ENCODE results near the gene ATRNL1.

ATRNL1 gene

DNA sequence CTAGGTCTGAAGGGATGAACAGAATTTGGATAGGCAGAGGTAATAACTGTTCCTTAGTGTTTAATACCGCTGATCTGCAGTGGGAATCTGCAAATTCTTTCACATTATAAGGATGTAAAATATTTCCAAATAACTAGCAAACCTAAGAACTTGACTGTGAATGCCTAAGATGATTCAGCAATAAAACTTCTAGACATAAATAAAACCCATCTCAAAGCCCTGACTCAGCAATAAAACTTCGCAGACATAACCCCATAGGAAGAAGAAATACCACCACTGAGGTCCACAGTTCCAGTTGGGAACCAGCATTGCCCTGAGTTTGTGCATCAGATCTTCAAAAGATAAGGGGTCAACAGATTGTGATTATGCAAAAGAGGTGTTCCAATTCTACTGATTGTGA lies 825.6 kb downstream of the ATRNL1 start:
- no peaks in the 10 kb centered on the region for H3K36me3 ChIP-seq (replicated peaks; ENCODE audit: insufficient read depth, low read length)
- no peaks in the 10 kb centered on the region for H3K9me2 ChIP-seq (replicated peaks; ENCODE audit: insufficient read depth, low read length)
- no peaks in the 10 kb centered on the region for H3F3A ChIP-seq (ENCODE audit: insufficient read depth, low read length)
- no peaks in the 10 kb centered on the region for H3K9me3 ChIP-seq (replicated peaks; ENCODE audit: insufficient read depth, low read length)
- no peaks in the 10 kb centered on the region for H3K27me3 ChIP-seq (replicated peaks; ENCODE audit: insufficient read depth, low read length)
- no peaks in the 10 kb centered on the region for H3K79me2 ChIP-seq (ENCODE audit: low read length)
- H3K9ac ChIP-seq (ENCODE audit: low read length): no peak overlapping the region
- no peak overlapping the region for H2AFZ ChIP-seq (ENCODE audit: low read length)
- TF ChIP-seq EZH2 (optimal IDR thresholded peaks at IDR 0.05; ENCODE audit: low read depth, low read length) (no peak), EZH2phosphoT487 (IDR thresholded peaks at IDR 0.05; ENCODE audit: low read length) (no peak)
- TF ChIP-seq, protein P1, sequence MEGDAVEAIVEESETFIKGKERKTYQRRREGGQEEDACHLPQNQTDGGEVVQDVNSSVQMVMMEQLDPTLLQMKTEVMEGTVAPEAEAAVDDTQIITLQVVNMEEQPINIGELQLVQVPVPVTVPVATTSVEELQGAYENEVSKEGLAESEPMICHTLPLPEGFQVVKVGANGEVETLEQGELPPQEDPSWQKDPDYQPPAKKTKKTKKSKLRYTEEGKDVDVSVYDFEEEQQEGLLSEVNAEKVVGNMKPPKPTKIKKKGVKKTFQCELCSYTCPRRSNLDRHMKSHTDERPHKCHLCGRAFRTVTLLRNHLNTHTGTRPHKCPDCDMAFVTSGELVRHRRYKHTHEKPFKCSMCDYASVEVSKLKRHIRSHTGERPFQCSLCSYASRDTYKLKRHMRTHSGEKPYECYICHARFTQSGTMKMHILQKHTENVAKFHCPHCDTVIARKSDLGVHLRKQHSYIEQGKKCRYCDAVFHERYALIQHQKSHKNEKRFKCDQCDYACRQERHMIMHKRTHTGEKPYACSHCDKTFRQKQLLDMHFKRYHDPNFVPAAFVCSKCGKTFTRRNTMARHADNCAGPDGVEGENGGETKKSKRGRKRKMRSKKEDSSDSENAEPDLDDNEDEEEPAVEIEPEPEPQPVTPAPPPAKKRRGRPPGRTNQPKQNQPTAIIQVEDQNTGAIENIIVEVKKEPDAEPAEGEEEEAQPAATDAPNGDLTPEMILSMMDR (IDR thresholded peaks at IDR 0.05; ENCODE audit: low read length): no peak
- no peak for DNase-seq
- no peak overlapping the region for H3K27ac ChIP-seq (ENCODE audit: low read length)
- H3K4me2 ChIP-seq (ENCODE audit: low read depth, low read length): no peak overlapping the region
- no peaks in the 10 kb centered on the region for H4K20me1 ChIP-seq (ENCODE audit: insufficient read depth, low read length)
- H3K4me1 ChIP-seq (ENCODE audit: low read length): no peaks in the 10 kb centered on the region
- H3K4me3 ChIP-seq (ENCODE audit: low read length): no peak overlapping the region

GRCh38 chr10:115921795-115922194 lies 828.6 kb downstream of the ATRNL1 start:
- no peak overlapping the region for H3K4me3 ChIP-seq (ENCODE audit: low read length)
- no peak overlapping the region for H3K27ac ChIP-seq (ENCODE audit: low read length)
- no peak overlapping the region for H3K4me2 ChIP-seq (ENCODE audit: low read depth, low read length)
- no peaks in the 10 kb centered on the region for H4K20me1 ChIP-seq (ENCODE audit: insufficient read depth, low read length)
- DNase-seq: no peak
- no peaks in the 10 kb centered on the region for H3K36me3 ChIP-seq (replicated peaks; ENCODE audit: insufficient read depth, low read length)
- H3K9me2 ChIP-seq (replicated peaks; ENCODE audit: insufficient read depth, low read length): no peaks in the 10 kb centered on the region
- no peaks in the 10 kb centered on the region for H3K79me2 ChIP-seq (ENCODE audit: low read length)
- TF ChIP-seq EZH2 (optimal IDR thresholded peaks at IDR 0.05; ENCODE audit: low read depth, low read length): no peak
- TF ChIP-seq, protein P1 (IDR thresholded peaks at IDR 0.05; ENCODE audit: low read length): no peak
- no peak for TF ChIP-seq EZH2phosphoT487 (IDR thresholded peaks at IDR 0.05; ENCODE audit: low read length)
- no peak overlapping the region for H2AFZ ChIP-seq (ENCODE audit: low read length)
- H3K27me3 ChIP-seq (replicated peaks; ENCODE audit: insufficient read depth, low read length): no peaks in the 10 kb centered on the region
- H3K9ac ChIP-seq (ENCODE audit: low read length): no peak overlapping the region
- no peaks in the 10 kb centered on the region for H3F3A ChIP-seq (ENCODE audit: insufficient read depth, low read length)
- no peaks in the 10 kb centered on the region for H3K9me3 ChIP-seq (replicated peaks; ENCODE audit: insufficient read depth, low read length)
- no peaks in the 10 kb centered on the region for H3K4me1 ChIP-seq (ENCODE audit: low read length)

GRCh38 chr10:115931309-115931708 lies 838.1 kb downstream of the ATRNL1 start:
- no peak overlapping the region for H3K4me3 ChIP-seq (ENCODE audit: low read length)
- no peak overlapping the region for H3K9ac ChIP-seq (ENCODE audit: low read length)
- H3K4me1 ChIP-seq (ENCODE audit: low read length): peaks cover 42% of the 10 kb centered on the region
- DNase-seq: no peak
- peaks cover 21% of the 10 kb centered on the region for H3F3A ChIP-seq (ENCODE audit: insufficient read depth, low read length)
- H3K27me3 ChIP-seq (replicated peaks; ENCODE audit: insufficient read depth, low read length): no peaks in the 10 kb centered on the region
- no peaks in the 10 kb centered on the region for H4K20me1 ChIP-seq (ENCODE audit: insufficient read depth, low read length)
- no peaks in the 10 kb centered on the region for H3K9me2 ChIP-seq (replicated peaks; ENCODE audit: insufficient read depth, low read length)
- H3K36me3 ChIP-seq (replicated peaks; ENCODE audit: insufficient read depth, low read length): no peaks in the 10 kb centered on the region
- H3K4me2 ChIP-seq (ENCODE audit: low read depth, low read length): no peak overlapping the region
- no peaks in the 10 kb centered on the region for H3K79me2 ChIP-seq (ENCODE audit: low read length)
- H3K27ac ChIP-seq (ENCODE audit: low read length): no peak overlapping the region
- no peak for TF ChIP-seq EZH2 (optimal IDR thresholded peaks at IDR 0.05; ENCODE audit: low read depth, low read length)
- TF ChIP-seq, protein P1 (IDR thresholded peaks at IDR 0.05; ENCODE audit: low read length): no peak
- no peak for TF ChIP-seq EZH2phosphoT487 (IDR thresholded peaks at IDR 0.05; ENCODE audit: low read length)
- H3K9me3 ChIP-seq (replicated peaks; ENCODE audit: insufficient read depth, low read length): no peaks in the 10 kb centered on the region
- H2AFZ ChIP-seq (ENCODE audit: low read length): no peak overlapping the region

Measured in MM.1S (cell line).